Right lobe of liver (tissue), 6 donors: ENCODE measurements around the gene TEX13D. TPM values are rescaled to one million over a fixed set of nuclear protein-coding genes. Genes with fewer than 3 reads are reported as not detected.

Experiments
- ATAC-seq, 4 donors: fragments of 200-7000 bp; cut with Tn5 transposase; one replicate each; pipeline ENCODE4 v1.9.1; 2020; ENCODE audit warnings: mild to moderate bottlenecking in 4 of 4, moderate library complexity in 4 of 4
- DNase-seq, 3 donors: peaks; one replicate each; pipeline ENCODE4 v3.0.0-alpha.2; 2020
- H3K27ac ChIP-seq, 3 donors: fragments of 200-600 bp; one replicate each; pipeline ENCODE4 v1.8.0; 2022
- H3K27me3 ChIP-seq, 2 donors: fragments of 200-600 bp; one replicate each; pipeline ENCODE4 v1.8.0; 2022
- H3K36me3 ChIP-seq, 4 donors: fragments of 200-600 bp; sonication (generic) in 1 of 4; one replicate each; pipeline versions ENCODE4 v1.5.1 to v1.8.0; 2017 to 2022; ENCODE audit warnings: control low read depth in 1 of 4
- H3K4me1 ChIP-seq, 4 donors: fragments of 200-600 bp; sonication (generic) in 1 of 4; one replicate each; pipeline versions ENCODE4 v1.5.1 to v1.8.0; 2017 to 2022; ENCODE audit warnings: control low read depth in 1 of 4
- H3K4me3 ChIP-seq, 3 donors: fragments of 200-600 bp; one replicate each; pipeline ENCODE4 v1.8.0; 2022
- H3K9me3 ChIP-seq, 4 donors: fragments of 200-600 bp; sonication (generic) in 1 of 4; one replicate each; pipeline versions ENCODE4 v1.5.1 to v1.8.0; 2017 to 2022; ENCODE audit warnings: control low read depth in 1 of 4
- CTCF ChIP-seq, 4 donors: fragments of 200-600 bp in 3 of 4; fragments of 450-650 bp in 1 of 4; IDR thresholded peaks; one replicate each; pipeline versions ENCODE4 v1.5.1 to v1.8.0; 2016 to 2022; ENCODE audit warnings: antibody characterized with exemption in 4 of 4, mild to moderate bottlenecking in 2 of 4
- POLR2A ChIP-seq: fragments of 450-650 bp; IDR thresholded peaks from one replicate; pipeline ENCODE4 v1.6.1; 2017; ENCODE audit warnings: antibody characterized with exemption, mild to moderate bottlenecking
- WGBS: methylation state at CpG from one replicate; pipeline ENCODE4 v1.1.6; 2018; ENCODE audit warnings: low coverage, low lambda C conversion rate; ENCODE audit not compliant: insufficient coverage; ENCODE audit errors: missing lambda C conversion rate; 5-methylcytosine and 5-hydroxymethylcytosine counted together
- intact Hi-C, 2 donors: fragments of 100-400 bp; cut with DNase I; formaldehyde crosslinking; loops; one replicate each; pipeline versions ENCODE4 v1.11.2 to v1.14.1; 2022
- total RNA-seq, 6 experiments: library from RNA; depleted of rRNA in 2 of 6; stranded (reverse); fragments of >200 nt in 2 of 6; fragmentation: NEBNext Ultra II Directional in 3 of 6; extraction: Animal tissue kit (Norgen Biotek cat#: 25700) in 3 of 6; gene quantifications; one replicate each; pipeline versions ENCODE4 v1.1.0 to v1.2.4, GENCODE V29; 2016 to 2023
- donor health status: DM: no; HTN: yes; CAD: no.
- donor health status: DM: no; HTN: no; CAD: no.
- donor health status: DM: no; HTN: no; CAD: no.
- donor health status: DM: no; HTN: yes; CAD: no.
- donor health status: DM: no; HTN: yes; CAD: no.

TEX13D gene
- total RNA-seq, 6 experiments from 2014 or later = not detected

GRCh38 chrX:124342174-124342867 lies 9.9 kb downstream of the TEX13D start:
- 44% methylated on average over 7 of the region's 7 CpGs for WGBS
- Histone ChIP-seq H3K36me3 (no peaks in the 10 kb centered on the region), H3K4me1 (no peaks in the 10 kb centered on the region), H3K27me3 (no peaks in the 10 kb centered on the region), H3K27ac (no peak overlapping the region), H3K9me3 (no peaks in the 10 kb centered on the region), H3K4me3 (no peak overlapping the region)
- ATAC-seq (no peak), DNase-seq (no peak)
- intact Hi-C loops = no loop called here
- TF ChIP-seq CTCF (IDR thresholded peaks at IDR 0.05) = no peak
- TF ChIP-seq POLR2A = no peak

- no peak for TF ChIP-seq POLR2A
- no peak for TF ChIP-seq CTCF (IDR thresholded peaks at IDR 0.05)
- Histone ChIP-seq H3K4me1 (no peaks in the 10 kb centered on the region), H3K27ac (no peak overlapping the region), H3K27me3 (no peaks in the 10 kb centered on the region), H3K4me3 (no peak overlapping the region), H3K9me3 (no peaks in the 10 kb centered on the region), H3K36me3 (no peaks in the 10 kb centered on the region)
- intact Hi-C loops = no loop called here
- no peak for DNase-seq
- ATAC-seq = no peak
Observed at GRCh38 chrX:124343016-124343415, 10.6 kb downstream of the TEX13D start.

GRCh38 chrX:124344246-124344645 lies 11.8 kb downstream of the TEX13D start:
- Histone ChIP-seq H3K9me3 (no peaks in the 10 kb centered on the region), H3K4me3 (no peak overlapping the region), H3K27me3 (no peaks in the 10 kb centered on the region), H3K4me1 (no peaks in the 10 kb centered on the region), H3K36me3 (no peaks in the 10 kb centered on the region), H3K27ac (no peak overlapping the region)
- WGBS = 41% methylated on average over 4 of the region's 4 CpGs
- no peak for TF ChIP-seq CTCF (IDR thresholded peaks at IDR 0.05)
- TF ChIP-seq POLR2A = no peak
- ATAC-seq = no peak
- no peak for DNase-seq
- intact Hi-C loops = no loop called here

- no peak within 1 kb of the TSS for H3K27ac ChIP-seq
- H3K36me3 ChIP-seq = no peaks in the 10 kb centered on the region
- 21% methylated on average over 4 of the region's 19 CpGs for WGBS
- intact Hi-C loops = no loop called here
- H3K4me3 ChIP-seq = no peak within 1 kb of the TSS
- H3K9me3 ChIP-seq = no peaks in the 10 kb centered on the region
- no peaks in the 10 kb centered on the region for H3K27me3 ChIP-seq
- TF ChIP-seq POLR2A = no peak
- no peak for TF ChIP-seq CTCF (IDR thresholded peaks at IDR 0.05)
- DNase-seq (no peak), ATAC-seq (peak in 2 of 4 donors; percentile 28 to 39)
- H3K4me1 ChIP-seq = no peaks in the 10 kb centered on the region
Observed at GRCh38 chrX:124346117-124346876, 13.8 kb downstream of the TEX13D start, which contains the start of gene SH2D1A. SH2D1A (plus strand) TSS chrX:124346563; CDS start chrX:124346643, 80 bp downstream.
